Liver (tissue), 9 donors: ENCODE data around the gene MAN2A1. TPM values are rescaled to one million over a fixed set of nuclear protein-coding genes. Genes with fewer than 3 reads are reported as not detected.

Experiments
- DNase-seq: peaks from one replicate; pipeline ENCODE4 v3.0.0-alpha.2; 2017; ENCODE audit warnings: low spot score
- H3K27ac ChIP-seq, 2 donors: one replicate each; pipeline ENCODE4 v1.7.0; 2013; ENCODE audit warnings: inconsistent platforms in 2 of 2, low read length in 2 of 2, control low read depth in 1 of 2, low read depth in 1 of 2, mild to moderate bottlenecking in 1 of 2
- H3K27me3 ChIP-seq, 4 donors: one replicate each; pipeline versions ENCODE4 v1.6.1 to v1.7.0; 2013; ENCODE audit warnings: low read length in 3 of 4, inconsistent platforms in 1 of 4, mild to moderate bottlenecking in 1 of 4, moderate library complexity in 1 of 4; ENCODE audit not compliant: control insufficient read depth in 4 of 4, insufficient read depth in 4 of 4
- H3K36me3 ChIP-seq, 4 donors: one replicate each; pipeline versions ENCODE4 v1.6.1 to v1.7.0; 2013; ENCODE audit warnings: low read length in 3 of 4, mild to moderate bottlenecking in 3 of 4, low read depth in 1 of 4, moderate library complexity in 1 of 4; ENCODE audit not compliant: control insufficient read depth in 4 of 4, insufficient read depth in 3 of 4
- H3K4me1 ChIP-seq, 4 donors: one replicate each; pipeline versions ENCODE4 v1.6.1 to v1.7.0; 2013; ENCODE audit warnings: low read length in 3 of 4, mild to moderate bottlenecking in 3 of 4, moderate library complexity in 1 of 4; ENCODE audit not compliant: control insufficient read depth in 4 of 4, insufficient read depth in 4 of 4
- H3K4me3 ChIP-seq, 3 donors: one replicate each; pipeline versions ENCODE4 v1.6.1 to v1.7.0; 2013; ENCODE audit warnings: low read length in 3 of 3, control low read depth in 1 of 3, low read depth in 1 of 3, mild to moderate bottlenecking in 1 of 3
- H3K9ac ChIP-seq, 2 donors: one replicate each; pipeline ENCODE4 v1.7.0; 2013; ENCODE audit warnings: low read length in 2 of 2, mild to moderate bottlenecking in 2 of 2, moderate library complexity in 2 of 2, control low read depth in 1 of 2, low read depth in 1 of 2
- H3K9me3 ChIP-seq, 4 donors: one replicate each; pipeline versions ENCODE4 v1.6.1 to v1.7.0; 2013; ENCODE audit warnings: low read length in 3 of 4; ENCODE audit not compliant: control insufficient read depth in 4 of 4
- CTCF ChIP-seq: fragments of 150-350 bp; IDR thresholded peaks from 2 replicates; pipeline ENCODE4 v1.5.1; 2017; ENCODE audit warnings: improper control_type of control experiment, low read depth, low read length; ENCODE audit not compliant: missing input control
- EGR1 ChIP-seq, 2 donors: IDR thresholded peaks; 2 replicates each; pipeline ENCODE4 v1.6.1; 2016 to 2018; ENCODE audit warnings: antibody characterized with exemption in 2 of 2, low read depth in 2 of 2
- FOXA1 ChIP-seq: IDR thresholded peaks from 2 replicates; pipeline ENCODE4 v1.6.1; 2016; ENCODE audit warnings: antibody characterized with exemption
- FOXA2 ChIP-seq: IDR thresholded peaks from 2 replicates; pipeline ENCODE4 v1.6.1; 2016; ENCODE audit warnings: antibody characterized with exemption
- HNF4A ChIP-seq, 2 donors: conservative IDR thresholded peaks; 2 replicates each; pipeline ENCODE4 v1.6.1; 2016; ENCODE audit warnings: antibody characterized with exemption in 2 of 2, mild to moderate bottlenecking in 2 of 2
- JUND ChIP-seq, 2 donors: IDR thresholded peaks; 2 replicates each; pipeline ENCODE4 v1.6.1; 2016; ENCODE audit warnings: antibody characterized with exemption in 2 of 2
- MAX ChIP-seq: IDR thresholded peaks from 2 replicates; pipeline ENCODE4 v1.6.1; 2016; ENCODE audit warnings: antibody characterized with exemption
- NR2F2 ChIP-seq: IDR thresholded peaks from 2 replicates; pipeline ENCODE4 v1.6.1; 2016; ENCODE audit warnings: antibody characterized with exemption
- RAD21 ChIP-seq, 2 donors: IDR thresholded peaks; 2 replicates each; pipeline ENCODE4 v1.6.1; 2016; ENCODE audit warnings: antibody characterized with exemption in 2 of 2, mild to moderate bottlenecking in 2 of 2
- REST ChIP-seq: IDR thresholded peaks from 2 replicates; pipeline ENCODE4 v1.6.1; 2016; ENCODE audit warnings: antibody characterized with exemption, mild to moderate bottlenecking
- RXRA ChIP-seq, 2 donors: IDR thresholded peaks; 2 replicates each; pipeline ENCODE4 v1.6.1; 2017 to 2018; ENCODE audit warnings: antibody characterized with exemption in 2 of 2, mild to moderate bottlenecking in 1 of 2
- SP1 ChIP-seq: IDR thresholded peaks from 2 replicates; pipeline ENCODE4 v1.6.1; 2018; ENCODE audit warnings: antibody characterized with exemption, mild to moderate bottlenecking
- TAF1 ChIP-seq: conservative IDR thresholded peaks from 2 replicates; pipeline ENCODE4 v1.6.1; 2016; ENCODE audit warnings: antibody characterized with exemption, mild to moderate bottlenecking
- YY1 ChIP-seq: IDR thresholded peaks from 2 replicates; pipeline ENCODE4 v1.6.1; 2016; ENCODE audit warnings: antibody characterized with exemption, mild to moderate bottlenecking
- ZBTB33 ChIP-seq: IDR thresholded peaks from 2 replicates; pipeline ENCODE4 v1.6.1; 2016; ENCODE audit warnings: antibody characterized with exemption
- WGBS: extraction: QIAGEN DNeasy Blood & Tissue Kit; methylation state at CpG from one replicate; pipeline ENCODE4 v1.1.7; 2013; 5-methylcytosine and 5-hydroxymethylcytosine counted together
- polyA plus RNA-seq, 2 donors: library from polyadenylated mRNA; stranded (reverse) in 1 of 2; unstranded in 1 of 2; fragments of 200-250 nt in 1 of 2; fragments of >200 nt in 1 of 2; fragmentation: Nextera tagmentation in 1 of 2; extraction: Ambion mirVana in 1 of 2; gene quantifications; one replicate each; pipeline versions ENCODE4 v1.2.1 to v1.2.3, GENCODE V29; 2013 to 2015
- total RNA-seq, 2 donors: library from RNA; depleted of rRNA; stranded (reverse); fragments of >200 nt; gene quantifications; one replicate each; pipeline ENCODE4 v1.2.3, GENCODE V29; 2014
- TF ChIP-seq, protein P1 (sequence below): IDR thresholded peaks from 2 replicates; pipeline ENCODE4 v1.6.1; 2016; ENCODE audit warnings: antibody characterized with exemption
- donor health status: healthy.
- donor health status: healthy.
- donor health status: healthy.
- donor health status: healthy.
- donor health status: healthy.

MAN2A1 gene
- total and polyA plus RNA-seq, 4 donors, result 21.4 to 82.8 (median 47.3) TPM

GRCh38 chr5:109819878-109820277, 130.2 kb downstream of the MAN2A1 start (continued):
- TF ChIP-seq REST, result no peak

GRCh38 chr5:109823597-109823996, 133.9 kb downstream of the MAN2A1 start:
- 97% methylated on average over 4 of the region's 4 CpGs for WGBS
- Histone ChIP-seq H3K4me3 (no peak overlapping the region), H3K36me3 (peaks cover 7 to 46% (median 25%) of the 10 kb centered on the region in 4 donors), H3K27ac (no peak overlapping the region), H3K9me3 (no peaks in the 10 kb centered on the region), H3K4me1 (no peaks in the 10 kb centered on the region), H3K9ac (no peak overlapping the region), H3K27me3 (no peaks in the 10 kb centered on the region)
- no peak for TF ChIP-seq RXRA (IDR thresholded peaks at IDR 0.05)
- no peak for TF ChIP-seq JUND (IDR thresholded peaks at IDR 0.05)
- TF ChIP-seq NR2F2, result no peak
- no peak for TF ChIP-seq YY1
- TF ChIP-seq CTCF, result no peak
- TF ChIP-seq, protein P1, sequence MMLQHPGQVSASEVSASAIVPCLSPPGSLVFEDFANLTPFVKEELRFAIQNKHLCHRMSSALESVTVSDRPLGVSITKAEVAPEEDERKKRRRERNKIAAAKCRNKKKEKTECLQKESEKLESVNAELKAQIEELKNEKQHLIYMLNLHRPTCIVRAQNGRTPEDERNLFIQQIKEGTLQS, result no peak
- no peak for TF ChIP-seq ZBTB33
- TF ChIP-seq REST, result no peak
- TF ChIP-seq TAF1, result no peak
- TF ChIP-seq MAX, result no peak
- TF ChIP-seq EGR1 (IDR thresholded peaks at IDR 0.05; ENCODE audit: low read depth in 2 of 2), result no peak
- TF ChIP-seq FOXA2, result no peak
- no peak for TF ChIP-seq FOXA1
- TF ChIP-seq SP1, result no peak
- no peak for TF ChIP-seq RAD21 (IDR thresholded peaks at IDR 0.05)
- no peak for TF ChIP-seq HNF4A (conservative IDR thresholded peaks at IDR 0.05)
- DNase-seq, result no peak
